GM19035 (cell line): ENCODE data around the gene SOCS1.
A peak's percentile ranks its signal among the peaks of the same experiment; 100 is the strongest.
"Not testable (repeated sequence)": the region's sequence is repeated elsewhere in the genome, so short reads cannot be mapped to it uniquely, and the experiment has no call there.

Source experiments
- ATAC-seq: cut with Tn5 transposase; IDR thresholded peaks from one replicate; pipeline ENCODE4 v1.9.1; 2021; ENCODE audit not compliant: unreplicated experiment

The SOCS1 gene

DNA sequence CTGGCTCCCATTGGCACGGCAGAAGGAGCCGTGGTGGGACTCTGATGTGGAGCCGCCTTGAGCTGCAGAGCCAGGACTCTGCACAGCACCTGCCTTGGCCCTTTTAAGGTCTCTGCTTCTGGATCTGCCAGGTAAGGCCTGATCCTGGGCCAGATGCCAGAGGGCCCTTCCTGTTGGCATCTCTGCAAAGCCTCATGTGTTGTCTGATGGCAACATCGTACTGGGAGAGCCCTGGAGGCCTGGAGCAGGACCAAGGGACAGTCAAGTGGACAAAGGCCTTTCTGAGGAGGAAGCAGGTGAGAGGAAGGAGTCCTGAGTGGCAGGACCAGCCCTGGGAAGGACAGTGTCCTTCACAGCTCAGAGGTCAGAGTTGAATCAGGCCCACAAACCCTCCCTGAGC is 26.1 kb downstream of the SOCS1 start:
- no peak for ATAC-seq

DNA sequence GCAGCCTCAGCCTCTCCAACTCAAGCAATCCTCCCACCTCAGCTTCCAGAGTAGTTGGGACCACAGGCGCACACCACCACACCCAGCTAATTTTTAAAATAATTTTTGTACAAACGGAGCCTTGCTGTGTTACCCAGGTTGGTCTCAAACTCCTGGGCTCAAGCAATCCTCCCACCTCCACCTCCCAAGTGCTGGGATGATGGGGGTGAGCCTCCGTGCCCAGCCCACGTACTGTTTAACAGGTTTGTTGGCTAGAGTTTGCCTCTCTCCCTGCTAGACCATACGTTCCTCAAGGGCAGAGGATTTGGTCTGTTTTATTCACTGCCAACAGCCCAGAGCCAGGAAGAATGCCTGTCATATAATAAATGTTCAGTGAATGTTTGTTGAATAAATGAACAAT is 26.6 kb downstream of the SOCS1 start:
- no peak for ATAC-seq

DNA sequence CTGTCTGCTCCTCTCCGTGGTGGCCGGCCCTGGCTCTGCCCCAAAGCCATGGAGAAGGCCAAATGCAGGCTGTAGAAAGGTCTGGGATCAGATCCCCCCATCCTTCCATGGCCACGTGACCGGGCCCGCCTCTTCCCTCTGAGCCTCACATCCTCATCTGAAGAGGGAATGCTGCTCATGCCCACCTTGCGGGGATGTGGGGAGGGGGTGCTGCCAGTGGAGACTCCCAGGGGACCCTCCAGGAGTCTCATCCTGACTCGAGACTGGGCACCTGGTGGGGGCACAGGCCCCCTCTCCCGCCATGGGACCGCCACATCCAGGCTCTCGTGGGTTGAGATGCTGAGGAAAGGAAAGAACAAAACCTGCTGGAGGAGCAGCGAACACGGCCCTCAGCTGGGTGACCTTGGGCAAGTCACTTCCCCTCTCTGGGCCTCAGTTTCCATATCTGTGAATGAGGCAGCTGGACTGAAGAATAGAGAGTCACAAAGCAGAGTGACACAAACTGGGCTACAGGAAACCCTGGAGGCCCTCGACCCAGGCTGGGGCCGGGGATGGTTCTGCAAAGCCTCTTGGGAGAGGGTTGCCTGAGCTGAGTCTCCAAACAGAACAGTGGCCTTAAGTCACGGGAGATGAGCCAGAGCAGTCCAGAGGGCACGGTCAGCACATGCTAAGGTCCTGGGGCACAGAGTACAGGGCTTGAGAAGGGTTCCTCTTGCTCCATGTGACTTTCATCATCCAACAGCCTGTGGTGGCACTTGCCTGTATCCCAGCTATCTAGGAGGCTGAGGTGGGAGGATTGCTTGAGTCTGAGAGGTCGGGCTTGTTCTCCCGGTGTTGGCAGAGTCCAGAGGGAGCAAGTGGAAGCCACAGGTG is 30.1 kb downstream of the SOCS1 start:
- ATAC-seq, result no peak

DNA sequence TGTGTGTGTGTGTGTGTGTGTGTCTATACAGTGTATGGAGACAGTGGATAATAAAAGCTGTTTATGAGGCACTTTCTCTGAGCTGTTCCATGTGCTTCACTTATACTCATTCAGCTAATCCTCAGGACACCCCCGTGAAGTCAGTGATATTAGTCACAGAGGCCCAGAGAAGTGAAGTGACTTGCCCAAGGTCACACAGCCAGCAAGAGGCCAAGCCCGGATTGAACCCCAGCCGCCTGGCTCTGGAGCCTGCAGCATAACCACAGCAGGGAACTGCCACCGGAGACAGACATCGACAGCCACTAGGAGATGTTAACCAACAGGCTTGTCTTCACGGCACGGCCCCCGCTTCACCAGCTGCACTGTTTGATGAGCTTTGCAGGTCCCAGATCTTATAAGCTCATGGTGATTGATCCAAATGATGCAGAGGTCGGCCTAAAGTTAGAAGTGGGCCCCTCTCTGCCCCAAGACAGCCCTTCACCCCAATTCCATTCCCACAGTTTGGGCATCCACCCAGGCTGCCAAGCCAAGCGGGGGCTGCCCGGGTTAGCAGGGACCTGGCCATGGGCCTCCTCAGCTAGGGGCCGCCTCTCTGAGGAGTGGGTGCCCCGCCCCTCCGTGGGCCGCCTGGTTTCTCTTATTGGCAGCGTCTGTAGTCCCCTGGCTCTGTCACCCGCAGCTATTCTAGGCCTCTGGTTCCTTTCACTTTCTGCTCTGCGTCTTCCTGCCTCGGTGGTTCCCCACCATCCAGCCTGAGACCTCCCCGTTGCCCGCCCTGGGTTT is 30.9 kb downstream of the SOCS1 start:
- peak; percentile 82 for ATAC-seq

DNA sequence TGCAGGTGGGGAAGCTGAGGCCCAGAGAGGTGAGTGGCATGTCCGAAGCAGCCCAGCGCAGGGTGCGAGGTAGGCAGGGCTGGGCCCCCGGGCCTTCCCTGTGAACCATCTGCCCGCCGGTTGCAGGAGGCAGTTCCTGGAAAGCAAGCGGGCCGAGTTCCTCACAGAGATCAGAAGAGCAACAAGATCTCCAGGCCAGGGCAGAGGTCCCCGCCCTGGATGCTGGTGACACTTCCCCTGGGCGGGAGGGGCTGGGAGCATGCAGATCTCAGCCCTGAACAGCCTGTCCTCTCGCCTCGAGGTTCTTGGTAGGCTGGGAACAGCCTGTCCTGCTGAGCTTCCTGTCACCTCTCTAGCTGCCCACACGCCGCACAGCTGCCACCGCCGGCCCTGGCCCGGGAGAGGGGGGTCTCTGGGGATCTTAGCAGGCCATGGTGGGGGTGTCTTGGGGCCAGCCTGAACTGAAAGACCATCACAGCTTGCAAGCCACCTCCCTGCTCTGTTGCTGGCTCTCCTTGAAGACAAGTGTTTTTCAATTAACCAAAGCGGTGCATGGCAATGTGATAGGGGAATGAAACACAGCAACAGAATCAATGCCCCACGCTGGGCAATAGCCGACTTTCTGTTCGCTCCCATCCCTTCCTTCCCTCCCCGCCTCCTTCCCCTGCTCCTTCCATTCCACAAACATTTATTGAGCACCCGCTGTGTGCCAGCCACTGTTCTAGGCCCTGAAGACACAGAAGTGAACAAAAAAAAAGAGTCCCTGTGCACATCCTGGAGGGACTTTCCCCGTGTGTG is 31.7 kb downstream of the SOCS1 start:
- ATAC-seq, result peak; percentile 42

DNA sequence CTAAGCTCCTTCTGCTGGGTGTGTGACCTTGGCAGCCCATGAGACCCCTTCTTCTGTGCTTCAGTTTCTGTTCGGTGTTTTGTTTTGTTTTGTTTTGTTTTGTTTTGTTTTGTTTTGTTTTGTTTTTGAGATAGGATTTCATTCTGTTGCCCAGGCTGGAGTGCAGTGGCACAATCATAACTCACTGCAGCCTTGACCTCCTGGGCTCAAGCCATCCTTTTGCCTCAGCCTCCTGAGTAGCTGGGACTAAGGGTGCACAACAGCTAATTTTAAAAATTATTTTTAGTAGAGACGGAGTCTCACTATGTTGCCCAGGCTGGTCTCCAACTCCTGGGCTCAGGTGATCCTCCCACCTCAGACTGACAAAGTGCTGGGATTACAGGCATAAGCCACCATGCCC is 35.5 kb downstream of the SOCS1 start:
- ATAC-seq, result not testable (repeated sequence)

DNA sequence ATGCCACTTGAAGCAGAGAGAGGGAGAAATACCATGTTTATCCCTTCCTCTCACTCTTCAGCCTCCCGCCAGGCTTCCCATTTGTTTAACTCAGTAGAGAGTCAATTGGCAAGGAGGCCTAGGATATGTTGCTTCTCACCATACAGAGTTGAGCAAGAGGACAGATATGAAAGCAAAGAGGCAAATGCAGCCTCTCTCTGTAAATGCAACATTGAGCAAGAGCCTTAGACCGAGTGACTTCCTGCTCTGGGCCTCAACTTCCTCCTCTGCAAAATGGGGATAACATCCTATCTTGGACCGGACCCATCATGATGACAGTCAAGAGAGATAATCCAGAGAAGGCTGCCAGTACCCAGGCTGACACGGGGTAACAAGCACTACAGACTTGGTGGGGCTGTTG is 36.8 kb downstream of the SOCS1 start:
- ATAC-seq, result no peak

DNA sequence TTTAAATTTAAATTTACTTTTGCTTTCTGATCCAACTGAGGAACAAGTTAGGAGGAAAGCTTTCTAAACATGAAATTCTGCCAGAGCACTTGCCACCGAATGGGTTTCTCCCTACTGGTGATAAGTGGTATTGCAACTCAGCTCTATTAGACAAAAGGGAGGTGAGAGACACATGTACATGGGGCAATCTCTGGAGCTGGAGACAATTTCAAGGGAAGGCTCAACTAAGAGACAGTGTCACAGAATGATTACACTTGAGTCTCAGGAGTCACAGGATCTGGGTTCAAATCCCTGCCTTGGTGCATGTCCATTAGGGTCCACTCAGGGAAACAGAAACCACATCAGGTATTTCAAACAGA is 37.4 kb downstream of the SOCS1 start:
- no peak for ATAC-seq

DNA sequence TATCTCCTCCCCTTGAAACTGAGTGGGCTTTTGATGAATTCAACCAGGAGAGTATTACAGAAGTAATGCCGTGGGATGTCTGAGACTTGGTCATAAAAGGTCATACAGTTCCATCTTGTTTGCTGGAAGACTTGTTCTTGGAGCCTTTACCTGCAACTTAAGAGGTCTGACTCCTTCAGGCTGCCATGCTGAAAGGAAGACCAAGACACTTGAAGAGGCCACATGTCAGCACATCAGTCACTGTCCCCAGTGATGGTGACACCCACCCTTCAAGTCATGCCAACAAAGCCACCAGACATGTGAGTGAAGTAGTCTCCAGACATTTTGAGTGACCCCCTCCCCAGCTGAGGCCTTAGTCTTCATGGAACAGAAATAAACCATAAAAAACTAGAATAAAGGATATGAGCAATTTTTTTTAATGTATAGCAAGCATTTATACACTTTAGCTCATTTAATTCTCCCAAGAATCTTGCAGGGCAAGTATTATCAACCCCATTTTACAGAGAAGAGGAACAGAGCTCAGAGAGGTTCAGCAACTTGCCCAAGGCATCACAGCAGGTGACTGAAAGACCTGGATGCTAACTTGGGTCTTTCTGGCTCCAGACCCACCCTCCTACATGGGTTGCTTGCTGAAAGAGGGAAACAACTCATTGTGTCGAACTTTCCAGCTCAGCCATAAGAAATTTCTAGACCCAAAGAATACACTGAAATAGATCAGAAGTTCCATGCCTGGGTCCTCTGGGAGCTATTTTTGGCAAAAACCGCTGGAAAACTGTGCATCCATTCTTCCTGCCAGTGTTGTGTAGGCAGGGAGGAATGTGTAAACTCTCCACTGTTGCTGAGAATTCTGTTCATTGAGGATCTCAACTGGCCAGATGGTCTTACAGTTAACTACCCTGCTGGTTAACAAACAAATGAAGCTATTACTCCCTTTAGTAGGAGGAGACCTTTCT is 38.1 kb downstream of the SOCS1 start:
- ATAC-seq, result no peak

DNA sequence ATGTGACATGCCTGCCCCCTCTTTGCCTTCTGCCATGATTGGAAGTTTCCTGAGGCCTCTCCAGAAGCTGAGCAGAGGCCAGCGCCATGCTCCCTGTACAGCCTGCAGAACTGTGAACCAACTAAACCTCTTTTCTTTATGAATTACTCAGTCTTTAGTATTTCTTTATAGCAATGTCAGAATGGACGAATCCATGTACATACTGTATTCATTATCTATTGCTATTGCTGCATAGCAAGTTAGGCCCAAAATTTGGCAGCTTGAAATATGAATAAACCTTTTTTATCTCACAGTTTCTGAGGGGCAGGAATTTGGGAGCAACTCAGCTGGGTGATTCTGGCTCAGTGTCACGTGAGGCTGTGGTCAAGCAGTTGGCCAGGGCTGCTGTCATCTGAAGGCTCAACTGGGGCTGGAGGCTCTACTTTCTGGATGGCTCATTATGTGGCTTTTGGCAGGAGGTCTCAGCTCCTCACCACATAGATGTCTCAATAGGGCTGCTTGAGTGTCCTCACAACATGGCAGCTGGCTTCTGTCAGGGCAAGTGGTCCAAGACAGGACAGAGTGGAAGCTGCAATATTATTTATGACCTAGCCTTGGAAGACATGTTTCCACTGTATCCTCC is 40.0 kb downstream of the SOCS1 start:
- no peak for ATAC-seq

DNA sequence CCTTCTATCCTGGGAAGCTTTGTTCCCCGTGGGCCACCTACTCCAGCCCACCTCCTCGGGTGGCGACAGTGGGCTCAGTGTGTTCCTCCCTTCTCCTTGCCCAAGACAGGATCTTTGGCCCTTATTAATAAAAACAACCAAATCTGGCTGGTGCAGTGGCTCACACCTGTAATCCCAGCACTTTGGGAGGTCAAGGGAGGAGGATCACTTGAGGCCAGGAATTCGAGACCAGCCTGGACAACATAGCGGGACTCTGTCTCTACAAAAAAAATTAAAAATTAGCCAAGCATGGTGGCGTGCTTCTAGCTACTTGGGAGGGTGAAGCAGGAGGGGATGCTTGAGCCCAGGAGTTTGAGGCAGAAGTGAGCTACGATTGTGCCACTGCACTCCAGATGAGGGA is 42.2 kb downstream of the SOCS1 start:
- ATAC-seq, result no peak

DNA sequence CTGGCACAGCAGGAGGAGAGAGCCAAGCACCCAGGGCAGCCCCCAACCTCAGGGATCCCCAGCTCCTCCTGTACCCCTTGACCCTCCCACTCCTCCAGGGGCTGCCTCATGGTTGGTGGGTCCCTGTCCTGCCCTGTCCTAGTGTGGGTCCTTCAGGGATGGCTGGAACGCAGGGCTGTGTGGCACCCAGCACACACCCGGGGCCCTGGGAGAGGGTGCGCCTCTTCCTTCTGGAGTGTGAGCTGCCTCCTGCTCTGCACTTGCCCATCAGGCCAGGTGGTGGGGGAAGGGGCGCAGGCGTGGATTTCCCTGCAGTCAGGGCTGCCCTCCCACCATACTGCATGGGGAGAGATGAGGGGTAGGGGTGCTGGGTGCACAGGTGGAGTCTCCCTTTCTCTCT is 42.6 kb downstream of the SOCS1 start:
- no peak for ATAC-seq

DNA sequence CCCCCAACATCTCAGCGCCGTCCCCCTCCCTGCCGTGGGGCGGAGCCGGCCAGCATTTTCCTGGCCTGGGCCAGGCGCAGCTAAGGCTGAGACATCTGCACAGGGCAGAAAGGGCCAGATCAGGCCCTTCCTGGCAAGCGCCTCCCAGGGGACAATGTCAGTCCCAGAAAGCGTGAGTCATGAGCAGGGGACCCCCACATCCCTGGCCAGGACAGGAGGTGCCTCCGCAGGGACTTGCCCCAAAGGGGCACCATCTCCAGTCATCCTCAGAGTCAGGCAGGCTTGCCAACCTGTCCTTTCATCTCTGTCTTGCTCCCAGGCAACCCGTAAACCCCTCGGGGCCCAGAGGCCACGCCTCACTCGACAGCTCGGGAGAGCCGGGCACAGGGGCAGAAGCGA is 43.2 kb downstream of the SOCS1 start:
- no peak for ATAC-seq

DNA sequence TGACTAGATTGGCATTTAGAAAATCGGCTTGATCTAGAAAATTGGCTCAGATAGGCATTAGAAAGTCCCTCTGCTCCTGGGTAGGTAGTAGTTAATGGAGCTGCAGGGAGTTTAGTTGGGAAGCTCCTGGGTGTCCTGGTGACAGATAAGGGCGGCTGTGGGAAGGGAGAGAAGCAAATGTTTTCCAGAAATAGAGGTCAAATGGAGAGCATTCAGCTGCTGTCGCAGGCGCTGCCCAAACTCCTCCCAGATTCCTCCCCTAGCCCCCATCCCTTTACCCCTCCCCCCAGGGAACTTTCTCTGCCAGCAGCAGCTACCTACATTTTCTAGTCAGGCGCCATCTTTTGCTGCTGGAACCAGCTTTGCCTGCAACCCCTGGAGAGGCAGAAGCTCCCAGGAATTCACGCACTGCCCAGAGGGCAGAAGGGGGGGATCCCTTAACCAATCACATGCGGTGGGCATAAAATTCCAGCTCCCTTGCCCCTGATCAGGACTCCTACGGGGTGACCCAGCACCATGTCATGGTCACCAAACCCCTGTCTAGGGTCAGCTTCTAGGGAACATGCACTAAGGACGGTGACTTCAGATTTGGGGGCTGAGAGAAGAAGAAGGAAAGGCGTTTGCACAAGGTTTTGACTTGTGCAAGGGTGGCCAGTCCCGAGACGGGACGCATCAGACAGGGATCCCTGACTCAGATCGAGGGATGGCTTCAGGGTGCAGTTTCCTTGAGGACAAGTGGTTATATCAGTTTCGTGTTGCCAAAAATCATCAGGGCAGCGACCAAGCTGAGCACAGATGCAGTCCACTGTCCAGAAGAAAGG is 43.8 kb downstream of the SOCS1 start:
- ATAC-seq, result no peak

DNA sequence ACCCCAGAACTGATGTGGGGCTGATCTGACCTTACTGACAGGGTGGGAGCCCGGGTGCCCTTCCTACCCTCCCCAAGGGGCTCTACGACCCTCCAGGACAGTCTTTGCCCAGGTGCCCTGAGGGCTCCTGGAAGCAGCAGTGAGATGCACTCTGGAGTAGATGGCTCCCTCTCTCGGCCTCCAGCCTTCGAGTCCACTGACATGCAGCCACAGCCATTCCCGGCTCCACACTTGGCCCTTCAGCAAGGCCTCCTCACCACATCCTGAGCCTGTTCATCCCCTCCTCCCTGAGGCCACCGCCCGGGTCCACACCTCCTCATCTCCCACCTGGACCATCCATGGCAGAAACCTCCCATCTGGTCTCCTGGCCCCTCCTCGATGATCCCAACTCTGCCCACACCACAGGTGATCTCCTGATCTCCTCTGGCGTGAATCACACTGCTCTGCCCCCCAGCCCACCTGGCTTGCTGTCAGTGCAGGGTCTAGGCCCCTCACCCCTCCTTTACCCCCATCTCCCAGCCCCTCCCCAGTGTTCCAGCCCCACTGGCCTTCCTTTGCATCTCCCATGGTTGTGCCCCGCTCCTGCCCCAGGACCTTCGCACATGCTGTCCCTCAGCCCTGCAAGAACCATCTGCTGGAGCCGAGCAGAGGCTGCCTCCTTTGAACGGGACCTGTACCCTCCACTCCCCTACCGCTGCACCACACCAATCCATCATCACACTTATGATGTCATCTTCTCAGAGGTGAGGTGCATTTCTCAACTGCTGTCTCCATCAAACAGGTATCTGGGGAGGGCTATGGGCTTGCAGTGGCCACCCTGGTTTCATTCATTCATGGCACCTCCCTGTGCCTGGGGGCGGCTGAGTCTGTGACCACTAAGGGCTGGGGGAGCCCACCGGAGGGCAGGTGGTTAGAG is 44.7 kb downstream of the SOCS1 start:
- ATAC-seq, result no peak

DNA sequence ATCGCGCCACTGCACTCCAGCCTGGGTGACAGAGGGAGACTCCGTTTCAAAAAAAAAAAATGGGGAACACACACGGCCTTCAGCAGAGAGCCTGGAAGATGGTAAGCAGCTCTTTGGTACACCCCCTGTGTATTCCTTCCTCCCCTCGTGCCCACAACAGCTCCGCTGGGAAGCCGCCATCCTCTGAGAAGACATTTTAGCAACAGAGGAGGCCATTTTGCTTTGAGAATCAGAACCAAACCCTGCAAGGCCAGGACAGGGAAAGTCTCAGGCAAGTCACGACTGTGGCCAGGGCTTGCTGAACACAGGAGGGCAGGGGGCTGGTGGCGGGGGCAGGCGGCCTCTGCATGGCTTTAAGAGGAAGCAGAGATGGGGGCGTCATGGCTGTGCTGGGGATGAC is 45.7 kb downstream of the SOCS1 start:
- no peak for ATAC-seq

DNA sequence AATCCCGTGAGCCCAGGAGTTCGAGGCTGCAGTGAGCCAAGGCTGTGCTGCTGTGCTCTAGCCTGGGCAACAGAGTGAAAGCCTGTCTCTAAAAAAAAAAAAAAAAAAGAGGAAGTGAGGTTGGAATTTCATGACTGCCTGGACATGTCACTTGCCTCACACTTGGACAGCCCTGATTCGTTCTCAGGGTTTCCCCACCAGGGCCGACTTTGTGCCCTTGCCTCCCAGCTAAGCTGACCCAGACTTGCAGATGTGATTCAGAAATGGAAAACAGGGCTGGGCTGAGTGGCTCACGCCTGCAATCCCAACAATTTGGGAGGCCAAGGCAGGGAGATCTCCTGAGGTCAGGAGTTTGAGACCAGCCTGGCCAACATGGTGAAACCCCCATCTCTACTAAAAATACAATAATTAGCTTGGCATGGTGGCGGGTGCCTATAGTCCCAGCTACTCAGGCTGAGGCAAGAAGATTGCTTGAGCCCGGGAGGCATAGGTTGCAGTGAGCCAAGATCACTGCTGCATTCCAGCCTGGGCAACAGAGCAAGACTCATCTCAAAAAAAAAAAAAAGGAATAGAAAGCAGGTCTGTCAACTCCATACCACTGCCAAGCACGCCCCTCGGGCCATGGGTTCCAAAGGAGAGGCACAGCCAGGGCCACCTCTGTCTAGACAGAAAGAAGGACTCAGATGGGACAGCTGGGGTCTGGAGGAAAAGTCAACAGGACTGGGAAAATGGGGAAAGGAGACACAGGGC is 46.9 kb downstream of the SOCS1 start:
- ATAC-seq, result no peak
